Right renal pelvis (tissue), 4 donors: ENCODE data around the gene TTN. TPM values are rescaled to one million over a fixed set of nuclear protein-coding genes. Genes with fewer than 3 reads are reported as not detected.
"Not testable (repeated sequence)": the region's sequence is repeated elsewhere in the genome, so short reads cannot be mapped to it uniquely, and the experiment has no call there.

Experiments
- DNase-seq, 4 donors: peaks; one replicate each; pipeline ENCODE4 v3.0.0-alpha.2; 2013; ENCODE audit warnings: low read depth in 4 of 4, low spot score in 3 of 4, missing footprints in 1 of 4
- polyA plus RNA-seq, 4 donors: library from polyadenylated mRNA; unstranded; fragments of 120-200 nt; gene quantifications; one replicate each; pipeline ENCODE4 v1.2.1, GENCODE V29; 2013; ENCODE audit not compliant: insufficient read length in 4 of 4

Gene TTN
- polyA plus RNA-seq, 4 donors: 0.80 to 1.1 (median 0.93) TPM

DNA sequence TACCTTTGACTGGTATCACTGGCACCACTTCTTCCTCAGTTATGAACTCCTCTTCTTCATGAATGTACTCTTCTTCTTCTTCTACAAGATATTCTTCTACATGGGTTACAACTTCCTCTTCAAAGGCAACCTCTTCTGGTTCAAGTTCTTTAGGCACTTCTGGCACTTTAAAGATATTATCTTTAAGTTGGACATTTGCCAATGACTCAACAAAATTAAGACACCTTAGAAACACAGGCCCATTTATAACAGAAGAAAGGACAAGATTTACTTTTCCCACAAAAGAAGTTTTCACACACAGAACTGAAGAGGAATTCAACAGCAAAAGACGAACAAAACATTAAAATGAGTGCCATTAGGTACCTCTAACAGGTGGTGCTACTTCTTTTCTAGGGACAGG, 127.3 kb downstream of the TTN start:
- DNase-seq: no peak

- DNase-seq: no peak
These were observed 129.6 kb downstream of the TTN start for GRCh38 chr2:178677599-178677998.

- no peak for DNase-seq
These were observed 131.2 kb downstream of the TTN start for GRCh38 chr2:178676046-178676445.

DNA sequence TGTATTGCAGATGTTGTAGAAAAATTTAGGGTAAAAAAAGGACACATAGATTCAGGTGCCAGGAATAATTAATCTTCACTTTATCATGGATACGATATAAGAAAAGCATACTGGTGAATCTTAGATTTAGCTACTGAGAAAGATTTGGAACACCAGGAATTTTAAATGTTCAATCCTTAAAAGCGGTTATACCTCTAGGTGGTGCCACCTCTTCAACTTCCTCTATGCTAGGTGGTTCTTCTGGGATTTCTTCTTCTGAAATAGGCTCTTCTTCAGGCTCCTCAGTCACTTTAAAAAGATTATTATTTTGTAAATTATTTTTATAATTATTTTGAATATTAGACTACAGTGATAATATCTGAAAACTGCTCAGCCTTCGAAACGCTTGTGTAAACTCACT, 133.1 kb downstream of the TTN start:
- DNase-seq: no peak

- no peak for DNase-seq
These were observed 140.8 kb downstream of the TTN start for GRCh38 chr2:178666458-178666857.

DNA sequence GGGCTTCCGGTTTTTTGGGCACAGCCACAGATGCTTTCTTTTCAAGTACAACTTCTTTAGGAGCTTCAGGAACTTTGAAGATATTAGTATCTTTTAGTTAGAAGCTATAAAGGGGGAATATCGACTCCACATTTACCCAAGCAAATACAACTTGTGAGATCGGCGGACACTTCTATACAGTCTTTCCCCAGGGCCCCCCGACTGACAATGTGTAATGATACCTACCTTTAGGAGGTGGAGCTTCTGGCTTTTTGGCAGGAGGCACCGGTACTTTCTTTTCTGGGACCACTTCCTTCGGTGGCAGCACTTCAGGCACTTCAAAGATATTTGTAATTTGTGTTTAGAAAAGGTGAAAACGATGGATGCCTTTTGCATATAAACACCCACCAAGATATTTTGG, 148.7 kb downstream of the TTN start:
- DNase-seq: not testable (repeated sequence)

- no peak for DNase-seq
These were observed 156.7 kb downstream of the TTN start for GRCh38 chr2:178650554-178650953.

DNA sequence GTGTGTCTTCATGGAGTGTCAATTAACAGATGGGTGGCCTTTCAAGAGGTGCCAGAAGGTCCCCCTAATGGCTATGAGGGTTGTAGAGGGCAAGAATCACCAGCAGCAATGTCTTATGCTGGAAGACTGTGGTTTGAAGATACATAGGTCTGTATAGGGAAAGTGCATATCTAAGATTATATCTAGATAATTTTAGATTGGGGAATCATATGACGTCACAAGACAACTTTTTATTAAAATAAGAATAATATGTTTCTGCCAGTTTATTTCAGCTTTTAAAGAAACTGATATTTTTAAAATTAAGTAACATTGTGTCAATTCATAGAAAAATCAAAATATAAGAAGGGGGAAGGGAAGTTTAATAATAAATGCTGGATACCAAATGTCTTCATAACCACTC, 162.3 kb downstream of the TTN start:
- no peak for DNase-seq

GRCh38 chr2:178641498-178641897, 165.7 kb downstream of the TTN start:
- DNase-seq: no peak

DNA sequence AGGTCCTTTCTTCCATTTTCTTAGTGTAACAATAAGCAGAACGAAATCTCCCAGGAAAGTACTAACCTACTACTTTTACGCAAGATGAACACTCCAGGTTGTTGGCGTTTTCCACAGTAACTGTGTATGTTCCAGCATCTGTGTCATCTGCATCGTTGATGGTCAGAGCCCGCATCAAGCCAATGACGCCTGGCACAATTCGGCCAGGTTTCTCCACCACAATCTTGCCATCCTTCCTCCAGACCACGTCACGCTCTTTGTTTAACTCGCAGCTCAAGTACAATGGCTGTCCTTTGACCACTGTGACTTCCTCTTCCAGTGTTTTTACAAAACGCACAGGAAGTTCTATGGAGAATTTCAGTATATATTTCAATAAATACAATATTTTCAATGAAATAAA, 171.3 kb downstream of the TTN start:
- DNase-seq: no peak

DNA sequence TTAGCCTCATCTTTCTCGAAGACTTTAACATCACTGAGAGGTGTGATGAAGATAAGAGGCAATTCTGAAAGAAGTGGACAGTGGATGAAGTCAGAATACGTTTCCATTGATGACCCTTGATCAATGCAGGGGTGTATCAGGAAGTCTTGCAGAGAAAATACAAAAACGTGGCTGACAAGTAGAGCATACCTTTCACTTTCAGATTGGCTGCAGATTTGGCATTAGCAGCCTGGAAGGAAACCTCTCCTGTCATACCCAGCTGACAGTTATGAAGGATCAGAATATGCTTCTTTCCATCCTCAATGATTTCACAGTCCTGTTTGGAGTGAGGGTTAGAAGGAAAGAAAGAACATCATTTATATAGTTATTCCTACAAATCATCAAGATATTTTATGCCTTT, 174.5 kb downstream of the TTN start:
- no peak for DNase-seq

- no peak for DNase-seq
These were observed 176.6 kb downstream of the TTN start for GRCh38 chr2:178630581-178630980.

DNA sequence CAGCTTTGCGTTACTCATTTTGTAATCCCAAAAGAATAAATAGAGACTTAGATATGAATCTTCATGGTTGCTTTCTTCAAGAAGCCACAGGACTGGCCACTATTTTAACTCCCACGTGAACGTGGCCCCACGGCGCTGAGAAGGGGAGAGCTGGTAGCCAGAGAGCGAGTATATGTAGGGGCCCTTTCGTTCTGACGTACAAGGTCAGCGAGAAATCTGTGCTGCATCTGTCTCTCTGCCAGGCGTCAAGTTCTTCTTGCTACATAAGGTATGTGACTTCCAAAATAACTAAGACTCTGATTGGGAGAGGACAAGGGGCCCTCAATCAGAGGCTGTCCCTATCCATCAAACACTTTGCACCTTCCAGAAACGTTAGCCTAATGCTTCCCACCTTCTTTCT, 177.8 kb downstream of the TTN start:
- DNase-seq: no peak

DNA sequence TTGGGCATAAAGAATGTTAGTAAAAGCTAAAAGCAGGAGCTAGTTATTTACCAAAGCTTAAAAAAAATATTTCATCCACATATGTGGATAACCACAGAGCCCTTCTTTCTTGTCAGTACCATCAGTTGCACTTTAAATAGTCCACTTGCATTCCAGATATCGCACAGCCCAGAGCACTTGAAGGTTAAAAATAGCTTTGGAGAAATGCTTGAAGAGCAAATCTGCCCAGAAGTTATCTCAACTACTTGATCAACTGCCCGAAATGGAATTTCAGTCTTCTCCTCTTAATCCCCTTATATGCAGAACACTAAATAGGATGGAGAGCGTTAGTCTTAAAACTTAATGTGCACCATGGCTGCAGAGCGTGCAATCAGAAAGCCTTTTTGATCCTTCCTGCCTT, 178.6 kb downstream of the TTN start:
- DNase-seq: no peak

DNA sequence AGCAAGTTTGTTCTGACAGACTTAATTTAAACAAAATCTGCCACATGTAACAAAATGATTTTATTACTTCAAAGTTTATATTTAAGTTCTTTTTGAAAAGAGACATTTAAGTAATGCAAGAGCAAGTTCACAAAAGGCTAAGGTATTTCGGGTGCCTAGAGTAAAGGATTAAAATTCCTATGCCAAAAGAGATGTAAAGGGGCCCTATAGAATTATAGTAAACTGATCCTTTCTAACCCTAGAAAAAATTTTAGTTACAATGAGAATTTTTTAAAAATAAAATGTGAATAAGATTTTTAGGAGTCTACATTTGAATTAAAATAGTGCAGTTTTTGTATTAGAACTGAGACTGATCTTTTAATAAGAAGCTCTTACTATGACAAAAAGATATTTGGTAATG, 179.8 kb downstream of the TTN start:
- DNase-seq: no peak

- DNase-seq: no peak
These were observed 191.3 kb downstream of the TTN start for GRCh38 chr2:178615969-178616368.

GRCh38 chr2:178602901-178603300, 204.3 kb downstream of the TTN start:
- no peak for DNase-seq

GRCh38 chr2:178592655-178593054, 214.6 kb downstream of the TTN start:
- no peak for DNase-seq

GRCh38 chr2:178589335-178589734, 217.9 kb downstream of the TTN start:
- no peak for DNase-seq

DNA sequence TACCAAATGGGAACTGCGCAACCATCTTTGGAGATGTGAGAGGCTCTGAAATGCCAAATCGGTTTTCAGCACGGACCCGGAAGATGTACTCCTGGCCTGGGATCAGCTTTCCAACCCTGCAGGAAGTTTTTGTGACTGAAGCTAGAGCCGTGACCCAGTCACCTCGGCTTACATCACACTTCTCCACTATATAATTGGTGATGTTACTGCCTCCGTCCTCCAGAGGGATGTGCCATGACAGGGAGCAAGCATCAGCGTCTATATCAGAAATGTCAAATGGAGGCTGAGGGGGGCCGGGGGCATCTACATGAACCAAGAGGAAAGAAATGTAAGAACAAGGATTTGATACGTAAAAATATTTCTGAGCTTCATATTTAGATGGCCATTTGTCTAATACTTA, 222.6 kb downstream of the TTN start:
- no peak for DNase-seq

DNA sequence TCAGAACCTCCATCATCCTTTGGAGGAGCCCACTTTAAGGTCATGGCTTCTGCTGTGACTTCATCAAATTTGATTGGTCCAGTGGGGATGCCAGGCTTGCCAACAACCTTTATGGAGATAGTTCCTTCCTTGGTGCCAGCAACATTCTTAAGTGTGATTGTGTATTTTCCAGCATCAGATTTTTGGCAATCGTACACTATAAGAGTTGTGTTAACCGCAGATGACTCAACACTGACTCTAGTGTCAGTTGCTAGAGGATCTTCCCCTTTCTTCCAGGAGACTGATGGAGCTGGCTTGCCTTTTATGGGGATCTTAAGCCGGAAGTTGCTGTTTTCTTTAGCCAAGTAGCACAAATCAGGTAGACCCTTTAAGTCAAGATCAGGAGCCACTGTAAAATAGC, 228.2 kb downstream of the TTN start:
- no peak for DNase-seq

DNA sequence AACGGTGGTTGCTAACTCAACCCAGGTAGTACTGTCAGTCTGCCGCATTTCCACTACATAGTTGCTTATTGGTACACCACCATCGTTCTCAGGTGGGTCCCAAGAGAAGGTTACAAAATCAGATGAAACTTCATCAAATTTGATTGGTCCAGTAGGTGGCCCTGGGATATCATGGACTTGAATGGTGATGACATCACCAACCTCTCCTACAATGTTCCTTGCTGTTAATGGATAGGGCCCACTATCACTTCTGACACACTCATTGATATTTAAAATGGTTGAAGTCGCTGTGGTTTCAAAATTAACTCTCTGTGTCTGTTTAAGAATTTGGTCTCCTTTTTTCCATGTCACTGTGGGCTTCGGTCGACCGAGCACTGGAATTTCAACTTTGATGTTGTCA, 232.4 kb downstream of the TTN start:
- no peak for DNase-seq

DNA sequence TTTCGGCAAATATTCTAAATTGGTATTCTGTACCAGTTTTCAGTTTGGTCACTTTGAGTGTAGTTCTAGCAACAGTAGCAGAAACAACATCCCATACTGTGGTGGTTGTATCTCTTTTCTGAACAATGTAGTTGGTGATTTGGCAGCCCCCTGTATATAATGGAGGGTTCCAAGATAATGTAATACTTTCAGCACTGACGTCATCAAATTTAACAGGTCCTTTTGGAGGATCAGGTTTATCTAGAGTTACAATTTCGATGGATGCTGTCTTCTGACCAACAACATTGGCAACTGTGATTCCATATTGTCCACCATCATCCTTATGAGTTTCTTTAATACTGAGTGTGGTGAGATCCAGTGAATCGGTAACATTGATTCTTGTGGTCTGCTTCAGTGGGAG, 239.0 kb downstream of the TTN start:
- no peak for DNase-seq

GRCh38 chr2:178553047-178553446, 254.2 kb downstream of the TTN start:
- DNase-seq: no peak
